H1 (cell line): ENCODE data around the gene CFDP1. TPM values are rescaled to one million over a fixed set of nuclear protein-coding genes. Genes with fewer than 3 reads are reported as not detected.

ENCODE experiments used
- ATF3 ChIP-seq: IDR thresholded peaks from 2 replicates; pipeline ENCODE4 v1.6.1; 2011; ENCODE audit warnings: low read depth, mild to moderate bottlenecking, low read length; ENCODE audit not compliant: insufficient read depth
- CHD7 ChIP-seq: fragments of 300-600 bp; sonication (generic); IDR thresholded peaks from 2 replicates; pipeline ENCODE4 v1.7.1; 2012; ENCODE audit warnings: low read length, moderate library complexity, mild to moderate bottlenecking, inconsistent platforms; ENCODE audit not compliant: insufficient replicate concordance
- KDM1A ChIP-seq: fragments of 200-600, 300-600 bp; sonication (generic); IDR thresholded peaks from 2 replicates; pipeline ENCODE4 v1.7.1; 2016; ENCODE audit warnings: mild to moderate bottlenecking, low read length, borderline replicate concordance
- SRF ChIP-seq: IDR thresholded peaks from 2 replicates; pipeline ENCODE4 v1.6.1; 2011; ENCODE audit warnings: mild to moderate bottlenecking, low read depth, low read length, moderate library complexity
- USF2 ChIP-seq: IDR thresholded peaks from 2 replicates; pipeline ENCODE4 v1.6.1; 2011; ENCODE audit warnings: low read length, improper control_type of control experiment
- polyA plus RNA-seq, 7 experiments: library from polyadenylated mRNA; depleted of rRNA in 3 of 7; stranded (reverse) in 5 of 7; unstranded in 2 of 7; fragments of >200 nt in 5 of 7; fragments of 200-250 nt in 2 of 7; gene quantifications; 1 replicate in 5 of 7; 2 replicates in 1 of 7; 4 replicates in 1 of 7; pipeline versions ENCODE4 v1.2.1 to v1.2.3, GENCODE V29; 2011 to 2013; ENCODE audit warnings: missing spikeins in 2 of 7, mixed read lengths in 2 of 7
- total RNA-seq: library from RNA; stranded (reverse); fragmentation: NEBNext Ultra II Directional; extraction: Animal tissue kit (Norgen Biotek cat#: 25700); gene quantifications from 2 replicates; pipeline ENCODE4 v1.2.1, GENCODE V29; 2021

Gene CFDP1
- total and polyA plus RNA-seq, 2 of the 8 experiments (the other 6 are each of a cell fraction or from before 2014, with no cell fraction given), result 25.5 to 77.3 TPM

- TF ChIP-seq CHD7, result no peak
- no peak for TF ChIP-seq KDM1A
- no peak for TF ChIP-seq ATF3
- no peak for TF ChIP-seq USF2
- TF ChIP-seq SRF, result no peak
- TF ChIP-seq, all 59 proteins: peak for 0
Measured at GRCh38 chr16:75271441-75272096, 161.7 kb downstream of the CFDP1 start (continued).
